IMR-90 (cell line): ENCODE data around the gene ARF6. TPM values are rescaled to one million over a fixed set of nuclear protein-coding genes. Genes with fewer than 3 reads are reported as not detected.
"Not testable (repeated sequence)": the region's sequence is repeated elsewhere in the genome, so short reads cannot be mapped to it uniquely, and the experiment has no call there.

Source experiments
- ATAC-seq: fragments of 200-7000 bp; cut with Tn5 transposase; 2 replicates; pipeline ENCODE4 v1.9.1; 2020; ENCODE audit warnings: low read depth, mild to moderate bottlenecking, moderate library complexity
- BruUV-seq: library from RNA; stranded (reverse); fragments of 400-500 nt; replicated peaks from 2 replicates; lab custom pipeline; 2021; lab: Mats Ljungman, UMichigan
- CTCF ChIA-PET: fragments of 300-600 bp; formaldehyde crosslinking; extraction: SDS; loops from one replicate; lab custom pipeline; 2021; ENCODE audit warnings: antibody characterized with exemption; lab: Yijun Ruan, JAX
- POLR2A ChIA-PET: fragments of 300-600 bp; sonication (Branson Sonifier 250); formaldehyde crosslinking; loops from one replicate; lab custom pipeline; 2022; ENCODE audit warnings: antibody characterized with exemption; ENCODE audit not compliant: unreplicated experiment; lab: Charles Lee
- DNase-seq: peaks from one replicate; pipeline ENCODE4 v3.0.0; 2013
- H2AFZ ChIP-seq: replicated peaks from 2 replicates; pipeline ENCODE3; 2013; ENCODE audit warnings: low read length, mild to moderate bottlenecking; ENCODE audit not compliant: poor library complexity
- H2AK5ac ChIP-seq: 2 replicates; pipeline ENCODE4 v1.6.1; 2013; ENCODE audit warnings: low read depth, low read length, inconsistent platforms
- H2AK9ac ChIP-seq: replicated peaks from 2 replicates; pipeline ENCODE3; 2013; ENCODE audit warnings: mild to moderate bottlenecking, low read depth, low read length, moderate library complexity; ENCODE audit not compliant: poor library complexity
- H2BK120ac ChIP-seq: 2 replicates; pipeline ENCODE4 v1.6.1; 2013; ENCODE audit warnings: low read depth, low read length, inconsistent platforms
- H2BK15ac ChIP-seq: 3 replicates; pipeline ENCODE4 v1.6.1; 2013; ENCODE audit warnings: low read depth, low read length, inconsistent platforms
- H2BK20ac ChIP-seq: 2 replicates; pipeline ENCODE4 v1.6.1; 2013; ENCODE audit warnings: low read depth, mild to moderate bottlenecking, inconsistent platforms, low read length, moderate library complexity
- H2BK5ac ChIP-seq: 2 replicates; pipeline ENCODE4 v1.6.1; 2013; ENCODE audit warnings: mild to moderate bottlenecking, low read depth, low read length, inconsistent platforms; ENCODE audit not compliant: poor library complexity, severe bottlenecking
- H3K14ac ChIP-seq: replicated peaks from 2 replicates; pipeline ENCODE4 v1.6.1; 2013; ENCODE audit warnings: low read depth, low read length, inconsistent platforms
- H3K18ac ChIP-seq: 2 replicates; pipeline ENCODE4 v1.6.1; 2013; ENCODE audit warnings: low read depth, low read length, control low read depth
- H3K23ac ChIP-seq: 2 replicates; pipeline ENCODE4 v1.6.1; 2013; ENCODE audit warnings: low read depth, low read length, inconsistent platforms
- H3K27ac ChIP-seq: 2 replicates; pipeline ENCODE4 v1.5.1; 2013; ENCODE audit warnings: mild to moderate bottlenecking, control low read depth, low read length; ENCODE audit not compliant: insufficient read depth
- H3K27me3 ChIP-seq: 2 replicates; pipeline ENCODE4 v1.6.1; 2013; ENCODE audit warnings: low read length; ENCODE audit not compliant: control insufficient read depth, insufficient read depth
- H3K36me3 ChIP-seq: 2 replicates; pipeline ENCODE4 v1.6.1; 2013; ENCODE audit warnings: low read length, mixed read lengths; ENCODE audit not compliant: control insufficient read depth, insufficient read depth
- H3K4ac ChIP-seq: 2 replicates; pipeline ENCODE4 v1.6.1; 2013; ENCODE audit warnings: low read depth, low read length, inconsistent platforms
- H3K4me1 ChIP-seq: 2 replicates; pipeline ENCODE4 v1.6.1; 2013; ENCODE audit warnings: low read length, mixed read lengths; ENCODE audit not compliant: control insufficient read depth, insufficient read depth
- H3K4me2 ChIP-seq: 2 replicates; pipeline ENCODE4 v1.6.1; 2013; ENCODE audit warnings: low read depth, mild to moderate bottlenecking, control low read depth, low read length, moderate library complexity
- H3K4me3 ChIP-seq: 2 replicates; pipeline ENCODE4 v1.5.1; 2013; ENCODE audit warnings: low read depth, mild to moderate bottlenecking, control low read depth, low read length, moderate library complexity; ENCODE audit not compliant: insufficient read depth
- H3K56ac ChIP-seq: 2 replicates; pipeline ENCODE4 v1.6.1; 2013; ENCODE audit warnings: low read length, inconsistent platforms; ENCODE audit not compliant: insufficient read depth; ENCODE audit errors: extremely low read depth
- H3K79me1 ChIP-seq, 2 experiments: 2 replicates each; pipeline ENCODE4 v1.6.1; 2013; ENCODE audit warnings: low read length in 2 of 2, inconsistent platforms in 1 of 2, low read depth in 1 of 2
- H3K9ac ChIP-seq: 2 replicates; pipeline ENCODE4 v1.6.1; 2013; ENCODE audit warnings: low read depth, low read length, control low read depth
- H3K9me1 ChIP-seq: 2 replicates; pipeline ENCODE4 v1.6.1; 2013; ENCODE audit warnings: low read length, inconsistent platforms; ENCODE audit not compliant: insufficient read depth
- H3K9me3 ChIP-seq: 2 replicates; pipeline ENCODE4 v1.6.1; 2013; ENCODE audit warnings: low read length; ENCODE audit not compliant: control insufficient read depth, insufficient read depth
- H4K20me1 ChIP-seq: 2 replicates; pipeline ENCODE4 v1.6.1; 2013; ENCODE audit warnings: low read length, inconsistent platforms; ENCODE audit not compliant: insufficient read depth
- H4K5ac ChIP-seq: 2 replicates; pipeline ENCODE4 v1.6.1; 2013; ENCODE audit warnings: mild to moderate bottlenecking, low read depth, low read length, control low read depth
- H4K8ac ChIP-seq, 2 experiments: 2 replicates each; pipeline ENCODE4 v1.6.1; 2013; ENCODE audit warnings: low read depth in 2 of 2, low read length in 2 of 2, control low read depth in 1 of 2, inconsistent platforms in 1 of 2
- H4K91ac ChIP-seq: 2 replicates; pipeline ENCODE4 v1.6.1; 2013; ENCODE audit warnings: low read depth, low read length, inconsistent platforms; ENCODE audit not compliant: insufficient read depth
- WGBS, 2 experiments: methylation state at CpG; one replicate each; pipeline versions ENCODE4 v1.1.5 to v1.1.7; 2013; ENCODE audit warnings: missing lambda C conversion rate in 2 of 2; ENCODE audit not compliant: insufficient read length in 1 of 2; ENCODE audit errors: extremely low coverage in 2 of 2; 5-methylcytosine and 5-hydroxymethylcytosine counted together
- dilution Hi-C: fragments of 300-500 bp; cut with HindIII; formaldehyde crosslinking; loops from one replicate; pipeline ENCODE4 v1.14.3; 2018; ENCODE audit warnings: low sequenced_read_pairs; ENCODE audit not compliant: unreplicated experiment
- in situ Hi-C: fragments of 300-500 bp; cut with MboI; formaldehyde crosslinking; loops from 3 replicates; pipeline ENCODE4 v1.14.3; 2019; ENCODE audit warnings: low sequenced_read_pairs, inconsistent platforms, mixed read lengths
- intact Hi-C: fragments of 100-400 bp; cut with micrococcal nuclease; formaldehyde crosslinking; loops from 2 replicates; pipeline ENCODE4 v1.10.0; 2022
- polyA plus RNA-seq, 3 experiments: library from polyadenylated mRNA; depleted of rRNA; stranded (reverse); fragments of >200 nt; gene quantifications; 2 replicates each; pipeline ENCODE4 v1.2.3, GENCODE V29; 2012; ENCODE audit warnings: low replicate concordance in 1 of 3
- total RNA-seq: library from RNA; depleted of rRNA; stranded (reverse); fragments of >200 nt; gene quantifications from 2 replicates; pipeline ENCODE4 v1.2.3, GENCODE V29; 2012

ARF6 gene
- total and polyA plus RNA-seq, 2 of the 4 experiments (the other 2 are of a cell fraction): 32.1 to 40.1 TPM

DNA sequence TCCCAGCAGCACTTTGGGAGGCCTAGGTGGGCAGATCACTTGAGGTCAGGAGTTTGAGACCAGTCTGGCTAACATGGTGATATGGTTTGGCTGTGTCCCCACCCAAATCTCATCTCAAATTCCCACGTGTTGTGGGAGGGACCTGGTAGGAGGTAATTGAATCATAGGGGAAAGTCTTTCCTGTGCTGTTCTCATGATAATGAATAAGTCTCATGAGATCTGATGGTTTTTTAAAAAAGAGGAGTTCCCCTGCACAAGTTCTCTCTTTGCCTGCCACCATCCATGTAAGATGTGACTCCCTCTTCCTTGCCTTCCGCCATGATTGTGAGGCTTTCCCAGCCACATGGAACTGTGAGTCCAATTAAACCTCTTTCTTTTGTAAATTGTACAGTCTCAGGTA, 43.4 kb downstream of the ARF6 start:
- H4K5ac ChIP-seq, H4K20me1 ChIP-seq, in situ Hi-C loops, H3K79me1 ChIP-seq, intact Hi-C loops, H2BK5ac ChIP-seq, BruUV-seq, H2BK120ac ChIP-seq, H2AK5ac ChIP-seq, ATAC-seq, H3K4me1 ChIP-seq, H3K9me1 ChIP-seq, H2AFZ ChIP-seq, H3K4me2 ChIP-seq, H4K8ac ChIP-seq, H3K9ac ChIP-seq, H3K27me3 ChIP-seq, H3K23ac ChIP-seq, H2BK20ac ChIP-seq, CTCF ChIA-PET, DNase-seq, H3K56ac ChIP-seq, H3K18ac ChIP-seq, H4K91ac ChIP-seq, H3K27ac ChIP-seq, H3K4me3 ChIP-seq, H3K4ac ChIP-seq, H2AK9ac ChIP-seq, H2BK15ac ChIP-seq, H3K14ac ChIP-seq, POLR2A ChIA-PET, H3K36me3 ChIP-seq, dilution Hi-C loops, H3K9me3 ChIP-seq: not testable (repeated sequence)
- no CpG with 5 or more reads among the region's 2 CpGs for WGBS, 2 experiments

DNA sequence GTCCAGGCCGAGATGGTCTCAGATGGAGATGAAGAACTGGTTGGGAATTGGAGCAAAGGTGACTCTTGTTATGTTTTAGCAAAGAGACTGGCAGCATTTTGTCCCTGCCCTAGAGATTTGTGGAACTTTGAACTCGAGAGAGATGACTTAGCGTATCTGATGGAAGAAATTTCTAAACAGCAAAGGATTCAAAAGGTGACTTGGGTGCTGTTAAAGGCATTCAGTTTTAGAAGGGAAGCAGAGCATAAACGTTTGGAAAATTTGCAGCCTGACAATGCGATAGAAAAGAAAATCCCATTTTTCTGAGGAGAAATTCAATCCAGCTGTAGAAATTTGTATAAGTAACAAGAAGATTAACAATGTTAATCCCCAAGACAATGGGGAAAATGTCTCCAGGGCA, 44.0 kb downstream of the ARF6 start:
- H3K56ac ChIP-seq, CTCF ChIA-PET, H3K4me2 ChIP-seq: not testable (repeated sequence)

More for the DNA sequence above, 44.0 kb downstream of the ARF6 start:
- H3K9ac ChIP-seq, H2BK15ac ChIP-seq, H2BK5ac ChIP-seq, H3K9me1 ChIP-seq, H4K5ac ChIP-seq, H3K4me3 ChIP-seq, H3K9me3 ChIP-seq, H3K4me1 ChIP-seq, BruUV-seq, ATAC-seq, POLR2A ChIA-PET, H3K18ac ChIP-seq, H4K91ac ChIP-seq, H2AK5ac ChIP-seq, H3K23ac ChIP-seq, H2AFZ ChIP-seq, H4K8ac ChIP-seq, H3K27me3 ChIP-seq, H3K27ac ChIP-seq, H2BK120ac ChIP-seq, H3K4ac ChIP-seq, H3K14ac ChIP-seq, intact Hi-C loops, H2BK20ac ChIP-seq, H3K36me3 ChIP-seq, H4K20me1 ChIP-seq, in situ Hi-C loops, dilution Hi-C loops, H3K79me1 ChIP-seq, H2AK9ac ChIP-seq, DNase-seq: not testable (repeated sequence)
- 74% methylated on average over 3 of the region's 5 CpGs; no CpG with 5 or more reads in 1 of the 2 experiments for WGBS, 2 experiments
